SK-N-SH (cell line): Measurements from ENCODE around the gene SMAD2. TPM values are rescaled to one million over a fixed set of nuclear protein-coding genes. Genes with fewer than 3 reads are reported as not detected.

Experiments used
- CTCF ChIA-PET: fragments of 300-600, 350-600 bp; formaldehyde crosslinking; extraction: SDS; loops from one replicate; lab custom pipeline; 2021; lab: Yijun Ruan, JAX
- POLR2A ChIA-PET: fragments of 350-600 bp; sonication (Branson Sonifier 250); formaldehyde crosslinking; extraction: SDS; loops from one replicate; lab custom pipeline; 2020; ENCODE audit warnings: antibody characterized with exemption, inconsistent platforms; lab: Yijun Ruan, JAX
- DNase-seq: peaks from one replicate; pipeline ENCODE4 v3.0.0; 2012
- H2AFZ ChIP-seq: fragments of 200-600 bp; sonication (generic); 2 replicates; pipeline ENCODE4 v1.8.1; 2016; ENCODE audit warnings: antibody characterized with exemption, mild to moderate bottlenecking, low read depth
- H3F3A ChIP-seq: fragments of 200-600 bp; sonication (generic); replicated peaks from 2 replicates; pipeline ENCODE3; 2016; ENCODE audit warnings: antibody characterized with exemption, mild to moderate bottlenecking; ENCODE audit not compliant: insufficient read depth
- H3K27ac ChIP-seq, 2 experiments: fragments of 200-500 bp in 1 of 2; fragments of 200-600 bp in 1 of 2; sonication (Bioruptor generic) in 1 of 2; sonication (generic), shearing (Covaris generic) in 1 of 2; 2 replicates each; pipeline versions ENCODE4 v1.5.1 to v1.6.1; 2014 to 2016; ENCODE audit warnings: low read depth in 2 of 2, inconsistent platforms in 1 of 2, low read length in 1 of 2, mild to moderate bottlenecking in 1 of 2, mixed read lengths in 1 of 2
- H3K27me3 ChIP-seq: fragments of 200-600 bp; sonication (generic), shearing (Covaris generic); 2 replicates; pipeline ENCODE4 v1.6.1; 2016; ENCODE audit warnings: mixed run types; ENCODE audit not compliant: insufficient read depth
- H3K36me3 ChIP-seq, 2 experiments: fragments of 200-500 bp in 1 of 2; fragments of 200-600 bp in 1 of 2; sonication (Bioruptor generic) in 1 of 2; sonication (generic) in 1 of 2; replicated peaks in 1 of 2; 2 replicates each; pipeline versions ENCODE3 to v1.5.1; 2014 to 2016; ENCODE audit warnings: low read length in 1 of 2, mild to moderate bottlenecking in 1 of 2; ENCODE audit not compliant: insufficient read depth in 2 of 2, control insufficient read depth in 1 of 2
- H3K4me1 ChIP-seq, 2 experiments: fragments of 200-500 bp in 1 of 2; fragments of 200-600 bp in 1 of 2; sonication (Bioruptor generic) in 1 of 2; sonication (generic), shearing (Covaris generic) in 1 of 2; 2 replicates each; pipeline versions ENCODE4 v1.5.1 to v1.6.1; 2014 to 2016; ENCODE audit warnings: low read depth in 1 of 2, low read length in 1 of 2, mixed run types in 1 of 2; ENCODE audit not compliant: insufficient read depth in 2 of 2, control insufficient read depth in 1 of 2
- H3K4me2 ChIP-seq: fragments of 200-600 bp; sonication (generic), shearing (Covaris generic); 2 replicates; pipeline ENCODE4 v1.6.1; 2017; ENCODE audit warnings: mixed run types
- H3K4me3 ChIP-seq, 2 experiments: fragments of 200-500 bp in 1 of 2; fragments of 200-600 bp in 1 of 2; sonication (Bioruptor generic) in 1 of 2; sonication (generic), shearing (Covaris generic) in 1 of 2; 2 replicates each; pipeline versions ENCODE4 v1.5.1 to v1.8.1; 2014 to 2016; ENCODE audit warnings: low read depth in 2 of 2, inconsistent platforms in 1 of 2, low read length in 1 of 2, mild to moderate bottlenecking in 1 of 2, mixed read lengths in 1 of 2, moderate library complexity in 1 of 2
- H3K79me2 ChIP-seq: fragments of 200-600 bp; sonication (generic); 2 replicates; pipeline ENCODE4 v1.8.1; 2017; ENCODE audit warnings: mild to moderate bottlenecking; ENCODE audit not compliant: insufficient read depth
- H3K9ac ChIP-seq: fragments of 200-600 bp; sonication (generic); 2 replicates; pipeline ENCODE4 v1.6.1; 2017; ENCODE audit warnings: mixed run types
- H3K9me2 ChIP-seq: fragments of 200-600 bp; sonication (generic); 2 replicates; pipeline ENCODE4 v1.6.1; 2017; ENCODE audit warnings: mixed run types
- H3K9me3 ChIP-seq: fragments of 200-600 bp; sonication (generic); 2 replicates; pipeline ENCODE4 v1.6.1; 2017; ENCODE audit warnings: mixed run types, mild to moderate bottlenecking, moderate library complexity
- H4K20me1 ChIP-seq: fragments of 200-600 bp; sonication (generic); 2 replicates; pipeline ENCODE4 v1.6.1; 2017; ENCODE audit warnings: mild to moderate bottlenecking, mixed run types; ENCODE audit not compliant: insufficient read depth
- EZH2phosphoT487 ChIP-seq: fragments of 200-600 bp; sonication (generic); IDR thresholded peaks from 2 replicates; pipeline ENCODE4 v1.6.1; 2017; ENCODE audit warnings: low read depth, mixed run types, mild to moderate bottlenecking, antibody characterized with exemption, moderate library complexity, borderline replicate concordance
- FOSL2 ChIP-seq: IDR thresholded peaks from 2 replicates; pipeline ENCODE4 v1.4.0; 2012; ENCODE audit warnings: low read depth, mild to moderate bottlenecking, moderate library complexity, borderline replicate concordance
- GABPA ChIP-seq: IDR thresholded peaks from 2 replicates; pipeline ENCODE4 v1.4.0; 2012; ENCODE audit warnings: low read depth, mild to moderate bottlenecking
- GATA2 ChIP-seq: sonication (generic); formaldehyde crosslinking; IDR thresholded peaks from 2 replicates; pipeline ENCODE4 v1.5.0; 2020; ENCODE audit warnings: mild to moderate bottlenecking, missing genetic modification reagents
- JUND ChIP-seq: IDR thresholded peaks from 2 replicates; pipeline ENCODE4 v1.4.0; 2012
- NFIC ChIP-seq: IDR thresholded peaks from 2 replicates; pipeline ENCODE4 v1.4.0; 2012; ENCODE audit warnings: borderline replicate concordance
- NRF1 ChIP-seq: IDR thresholded peaks from 2 replicates; pipeline ENCODE4 v1.6.1; 2012; ENCODE audit warnings: low read depth, mild to moderate bottlenecking, low read length
- RFX5 ChIP-seq: IDR thresholded peaks from 2 replicates; pipeline ENCODE4 v1.6.1; 2012; ENCODE audit warnings: mild to moderate bottlenecking, improper control_type of control experiment, low read length
- YY1 ChIP-seq: IDR thresholded peaks from 2 replicates; pipeline ENCODE4 v1.4.0; 2012; ENCODE audit warnings: low read depth, mild to moderate bottlenecking
- WGBS: methylation state at CpG from one replicate; pipeline ENCODE4 v1.1.6; 2017; ENCODE audit warnings: low lambda C conversion rate; 5-methylcytosine and 5-hydroxymethylcytosine counted together
- polyA plus RNA-seq, 3 experiments: library from polyadenylated mRNA; depleted of rRNA; stranded (reverse); fragments of >200 nt; gene quantifications; 2 replicates each; pipeline ENCODE4 v1.2.3, GENCODE V29; 2012
- TF ChIP-seq, protein P1 (sequence below): IDR thresholded peaks from 2 replicates; pipeline ENCODE4 v1.4.0; 2012; ENCODE audit warnings: low read depth, borderline replicate concordance
- TF ChIP-seq, protein P2 (sequence below): IDR thresholded peaks from 2 replicates; pipeline ENCODE4 v1.4.0; 2012; ENCODE audit warnings: low read depth
- TF ChIP-seq, protein P3 (sequence below): IDR thresholded peaks from 2 replicates; pipeline ENCODE4 v1.6.1; 2012; ENCODE audit warnings: mild to moderate bottlenecking, low read depth, low read length, moderate library complexity
- TF ChIP-seq, protein P4 (sequence below): fragments of 150-350 bp; IDR thresholded peaks from 2 replicates; pipeline ENCODE4 v1.6.1; 2017; ENCODE audit warnings: antibody characterized with exemption, low read length, low read depth, borderline replicate concordance
- TF ChIP-seq, protein P5 (sequence below): IDR thresholded peaks from 2 replicates; pipeline ENCODE4 v1.4.0; 2012; ENCODE audit warnings: low read depth, borderline replicate concordance
- TF ChIP-seq, protein P6 (sequence below): fragments of 150-350 bp; IDR thresholded peaks from 2 replicates; pipeline ENCODE4 v1.6.1; 2016; ENCODE audit warnings: mild to moderate bottlenecking, low read depth, low read length
- TF ChIP-seq, protein P7 (sequence below): IDR thresholded peaks from 2 replicates; pipeline ENCODE4; 2012

SMAD2 gene
- polyA plus RNA-seq, 1 of the 3 experiments (the other 2 are of a cell fraction), result 36.3 TPM

DNA sequence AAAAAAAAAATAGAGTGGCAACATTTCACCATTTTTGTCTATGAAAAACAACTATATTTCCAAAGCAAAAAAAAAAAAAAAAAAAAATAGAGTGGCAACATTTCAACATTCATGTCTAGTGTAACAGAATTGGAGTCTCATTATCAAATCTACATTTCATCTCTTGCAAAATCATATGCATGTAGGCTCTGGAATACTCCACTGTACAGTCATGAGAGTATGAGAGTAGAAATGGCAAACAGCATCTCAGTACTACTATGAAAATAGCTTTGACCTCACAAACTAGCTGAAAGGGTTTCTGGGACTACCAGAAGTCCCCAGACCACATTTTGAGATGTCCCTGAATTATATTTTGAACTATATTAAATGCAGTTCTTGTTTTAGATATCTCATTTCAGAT lies 82.8 kb downstream of the SMAD2 start:
- Histone ChIP-seq H3K27me3 (no peaks in the 10 kb centered on the region), H2AFZ (no peak overlapping the region), H3K9me2 (no peaks in the 10 kb centered on the region), H3K9ac (no peak overlapping the region), H3K4me1 (no peaks in the 10 kb centered on the region), H3K9me3 (no peaks in the 10 kb centered on the region), H4K20me1 (no peaks in the 10 kb centered on the region), H3K4me2 (no peak overlapping the region), H3K36me3 (peaks cover 46 to 56% of the 10 kb centered on the region in 2 experiments), H3F3A (no peaks in the 10 kb centered on the region), H3K4me3 (no peak overlapping the region), H3K27ac (no peak overlapping the region), H3K79me2 (no peaks in the 10 kb centered on the region; the same call in 1 of the 2 replicates)
- DNase-seq, result no peak
- ChIA-PET POLR2A (no interaction called here), CTCF (interaction anchor here (0.9 kb wide), 1 partner anchor 21 kb away, joined by 3 read pairs; no protein-coding TSS in a partner anchor)
- TF ChIP-seq, protein P1, sequence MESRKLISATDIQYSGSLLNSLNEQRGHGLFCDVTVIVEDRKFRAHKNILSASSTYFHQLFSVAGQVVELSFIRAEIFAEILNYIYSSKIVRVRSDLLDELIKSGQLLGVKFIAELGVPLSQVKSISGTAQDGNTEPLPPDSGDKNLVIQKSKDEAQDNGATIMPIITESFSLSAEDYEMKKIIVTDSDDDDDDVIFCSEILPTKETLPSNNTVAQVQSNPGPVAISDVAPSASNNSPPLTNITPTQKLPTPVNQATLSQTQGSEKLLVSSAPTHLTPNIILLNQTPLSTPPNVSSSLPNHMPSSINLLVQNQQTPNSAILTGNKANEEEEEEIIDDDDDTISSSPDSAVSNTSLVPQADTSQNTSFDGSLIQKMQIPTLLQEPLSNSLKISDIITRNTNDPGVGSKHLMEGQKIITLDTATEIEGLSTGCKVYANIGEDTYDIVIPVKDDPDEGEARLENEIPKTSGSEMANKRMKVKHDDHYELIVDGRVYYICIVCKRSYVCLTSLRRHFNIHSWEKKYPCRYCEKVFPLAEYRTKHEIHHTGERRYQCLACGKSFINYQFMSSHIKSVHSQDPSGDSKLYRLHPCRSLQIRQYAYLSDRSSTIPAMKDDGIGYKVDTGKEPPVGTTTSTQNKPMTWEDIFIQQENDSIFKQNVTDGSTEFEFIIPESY, result no peak
- no peak for TF ChIP-seq YY1
- TF ChIP-seq JUND, result no peak

DNA sequence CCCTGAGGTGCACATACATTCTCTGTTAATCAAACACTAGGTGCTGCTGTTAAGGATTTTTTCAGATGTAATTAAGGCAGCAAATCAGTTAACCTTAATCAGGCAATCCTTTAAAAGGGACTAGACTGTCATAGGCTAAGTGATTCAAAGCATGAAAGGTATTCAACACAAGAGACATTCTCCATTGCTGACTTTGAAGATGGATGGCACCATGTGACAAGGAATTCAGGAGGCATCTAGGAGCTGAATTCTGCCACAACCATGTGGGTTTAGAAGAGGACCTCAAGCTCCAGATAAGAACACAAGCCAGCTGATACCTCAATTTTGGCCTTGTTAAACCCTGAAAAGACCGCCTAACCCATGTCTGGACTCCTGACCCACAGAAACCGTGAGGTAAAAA lies 84.0 kb downstream of the SMAD2 start:
- Histone ChIP-seq H4K20me1 (no peaks in the 10 kb centered on the region), H3K9me3 (no peaks in the 10 kb centered on the region), H3K27me3 (no peaks in the 10 kb centered on the region), H3K36me3 (peaks cover 53 to 57% of the 10 kb centered on the region in 2 experiments), H3K9me2 (no peaks in the 10 kb centered on the region), H3K4me2 (no peak overlapping the region), H2AFZ (no peak overlapping the region), H3K9ac (no peak overlapping the region), H3K27ac (no peak overlapping the region), H3F3A (no peaks in the 10 kb centered on the region), H3K4me3 (no peak overlapping the region), H3K4me1 (no peaks in the 10 kb centered on the region), H3K79me2 (no peaks in the 10 kb centered on the region; the same call in 1 of the 2 replicates)
- no peak for DNase-seq
- no peak for TF ChIP-seq JUND
- TF ChIP-seq, protein P2, sequence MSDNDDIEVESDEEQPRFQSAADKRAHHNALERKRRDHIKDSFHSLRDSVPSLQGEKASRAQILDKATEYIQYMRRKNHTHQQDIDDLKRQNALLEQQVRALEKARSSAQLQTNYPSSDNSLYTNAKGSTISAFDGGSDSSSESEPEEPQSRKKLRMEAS, result no peak
- no peak for TF ChIP-seq GABPA
- TF ChIP-seq FOSL2, result no peak
- no peak for TF ChIP-seq NRF1
- no peak for TF ChIP-seq GATA2 (CRISPR knock-in tag)
- no peak for TF ChIP-seq RFX5
- TF ChIP-seq, protein P3, sequence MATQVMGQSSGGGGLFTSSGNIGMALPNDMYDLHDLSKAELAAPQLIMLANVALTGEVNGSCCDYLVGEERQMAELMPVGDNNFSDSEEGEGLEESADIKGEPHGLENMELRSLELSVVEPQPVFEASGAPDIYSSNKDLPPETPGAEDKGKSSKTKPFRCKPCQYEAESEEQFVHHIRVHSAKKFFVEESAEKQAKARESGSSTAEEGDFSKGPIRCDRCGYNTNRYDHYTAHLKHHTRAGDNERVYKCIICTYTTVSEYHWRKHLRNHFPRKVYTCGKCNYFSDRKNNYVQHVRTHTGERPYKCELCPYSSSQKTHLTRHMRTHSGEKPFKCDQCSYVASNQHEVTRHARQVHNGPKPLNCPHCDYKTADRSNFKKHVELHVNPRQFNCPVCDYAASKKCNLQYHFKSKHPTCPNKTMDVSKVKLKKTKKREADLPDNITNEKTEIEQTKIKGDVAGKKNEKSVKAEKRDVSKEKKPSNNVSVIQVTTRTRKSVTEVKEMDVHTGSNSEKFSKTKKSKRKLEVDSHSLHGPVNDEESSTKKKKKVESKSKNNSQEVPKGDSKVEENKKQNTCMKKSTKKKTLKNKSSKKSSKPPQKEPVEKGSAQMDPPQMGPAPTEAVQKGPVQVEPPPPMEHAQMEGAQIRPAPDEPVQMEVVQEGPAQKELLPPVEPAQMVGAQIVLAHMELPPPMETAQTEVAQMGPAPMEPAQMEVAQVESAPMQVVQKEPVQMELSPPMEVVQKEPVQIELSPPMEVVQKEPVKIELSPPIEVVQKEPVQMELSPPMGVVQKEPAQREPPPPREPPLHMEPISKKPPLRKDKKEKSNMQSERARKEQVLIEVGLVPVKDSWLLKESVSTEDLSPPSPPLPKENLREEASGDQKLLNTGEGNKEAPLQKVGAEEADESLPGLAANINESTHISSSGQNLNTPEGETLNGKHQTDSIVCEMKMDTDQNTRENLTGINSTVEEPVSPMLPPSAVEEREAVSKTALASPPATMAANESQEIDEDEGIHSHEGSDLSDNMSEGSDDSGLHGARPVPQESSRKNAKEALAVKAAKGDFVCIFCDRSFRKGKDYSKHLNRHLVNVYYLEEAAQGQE, result no peak
- TF ChIP-seq, protein P4, sequence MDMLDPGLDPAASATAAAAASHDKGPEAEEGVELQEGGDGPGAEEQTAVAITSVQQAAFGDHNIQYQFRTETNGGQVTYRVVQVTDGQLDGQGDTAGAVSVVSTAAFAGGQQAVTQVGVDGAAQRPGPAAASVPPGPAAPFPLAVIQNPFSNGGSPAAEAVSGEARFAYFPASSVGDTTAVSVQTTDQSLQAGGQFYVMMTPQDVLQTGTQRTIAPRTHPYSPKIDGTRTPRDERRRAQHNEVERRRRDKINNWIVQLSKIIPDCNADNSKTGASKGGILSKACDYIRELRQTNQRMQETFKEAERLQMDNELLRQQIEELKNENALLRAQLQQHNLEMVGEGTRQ, result no peak
- TF ChIP-seq, protein P5, sequence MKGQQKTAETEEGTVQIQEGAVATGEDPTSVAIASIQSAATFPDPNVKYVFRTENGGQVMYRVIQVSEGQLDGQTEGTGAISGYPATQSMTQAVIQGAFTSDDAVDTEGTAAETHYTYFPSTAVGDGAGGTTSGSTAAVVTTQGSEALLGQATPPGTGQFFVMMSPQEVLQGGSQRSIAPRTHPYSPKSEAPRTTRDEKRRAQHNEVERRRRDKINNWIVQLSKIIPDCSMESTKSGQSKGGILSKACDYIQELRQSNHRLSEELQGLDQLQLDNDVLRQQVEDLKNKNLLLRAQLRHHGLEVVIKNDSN, result no peak
- TF ChIP-seq NFIC, result no peak
- TF ChIP-seq, protein P6, sequence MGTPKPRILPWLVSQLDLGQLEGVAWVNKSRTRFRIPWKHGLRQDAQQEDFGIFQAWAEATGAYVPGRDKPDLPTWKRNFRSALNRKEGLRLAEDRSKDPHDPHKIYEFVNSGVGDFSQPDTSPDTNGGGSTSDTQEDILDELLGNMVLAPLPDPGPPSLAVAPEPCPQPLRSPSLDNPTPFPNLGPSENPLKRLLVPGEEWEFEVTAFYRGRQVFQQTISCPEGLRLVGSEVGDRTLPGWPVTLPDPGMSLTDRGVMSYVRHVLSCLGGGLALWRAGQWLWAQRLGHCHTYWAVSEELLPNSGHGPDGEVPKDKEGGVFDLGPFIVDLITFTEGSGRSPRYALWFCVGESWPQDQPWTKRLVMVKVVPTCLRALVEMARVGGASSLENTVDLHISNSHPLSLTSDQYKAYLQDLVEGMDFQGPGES, result no peak
- TF ChIP-seq EZH2phosphoT487, result no peak
- TF ChIP-seq, protein P7, sequence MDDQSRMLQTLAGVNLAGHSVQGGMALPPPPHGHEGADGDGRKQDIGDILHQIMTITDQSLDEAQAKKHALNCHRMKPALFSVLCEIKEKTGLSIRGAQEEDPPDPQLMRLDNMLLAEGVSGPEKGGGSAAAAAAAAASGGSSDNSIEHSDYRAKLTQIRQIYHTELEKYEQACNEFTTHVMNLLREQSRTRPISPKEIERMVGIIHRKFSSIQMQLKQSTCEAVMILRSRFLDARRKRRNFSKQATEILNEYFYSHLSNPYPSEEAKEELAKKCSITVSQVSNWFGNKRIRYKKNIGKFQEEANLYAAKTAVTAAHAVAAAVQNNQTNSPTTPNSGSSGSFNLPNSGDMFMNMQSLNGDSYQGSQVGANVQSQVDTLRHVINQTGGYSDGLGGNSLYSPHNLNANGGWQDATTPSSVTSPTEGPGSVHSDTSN, result no peak
- ChIA-PET CTCF (no interaction called here), POLR2A (no interaction called here)
- 100% methylated on average over 2 of the region's 2 CpGs for WGBS
